Body of pancreas (tissue), 4 donors: ENCODE data around the gene CTNNAL1. TPM values are rescaled to one million over a fixed set of nuclear protein-coding genes. Genes with fewer than 3 reads are reported as not detected.

Experiments used
- ATAC-seq: fragments of 150-250 bp; one replicate; pipeline ENCODE4 v1.9.1; 2016
- DNase-seq, 4 donors: peaks; one replicate each; pipeline ENCODE4 v3.0.0-alpha.2; 2019
- H3K27ac ChIP-seq, 4 donors: fragments of 200-600 bp; sonication (generic); 1 replicate in 3 of 4; 2 replicates in 1 of 4; pipeline versions ENCODE4 v1.5.1 to v1.6.1; 2016 to 2019; ENCODE audit warnings: mild to moderate bottlenecking in 1 of 4, mixed read lengths in 1 of 4, moderate library complexity in 1 of 4
- H3K27me3 ChIP-seq, 2 donors: fragments of 200-600 bp; sonication (generic); one replicate each; pipeline ENCODE4 v1.6.0; 2016; ENCODE audit warnings: mild to moderate bottlenecking in 1 of 2
- H3K36me3 ChIP-seq, 2 donors: fragments of 200-600 bp; sonication (generic); replicated peaks in 1 of 2; 2 replicates each; pipeline ENCODE4 v1.5.1; 2016; ENCODE audit warnings: low read depth in 2 of 2; ENCODE audit not compliant: insufficient read depth in 1 of 2
- H3K4me1 ChIP-seq: fragments of 200-600 bp; sonication (generic); one replicate; pipeline ENCODE4 v1.6.0; 2016
- H3K4me3 ChIP-seq, 2 donors: fragments of 200-600 bp; sonication (generic); 1 replicate in 1 of 2; 2 replicates in 1 of 2; pipeline ENCODE4 v1.5.1; 2016 to 2019
- H3K9me3 ChIP-seq, 3 donors: fragments of 200-600 bp; sonication (generic); 1 replicate in 2 of 3; 2 replicates in 1 of 3; pipeline ENCODE4 v1.5.1; 2016
- CTCF ChIP-seq, 7 experiments: fragments of 450-650 bp in 4 of 7; fragments of 200-600 bp in 3 of 7; sonication (generic) in 3 of 7; IDR thresholded peaks; one replicate each; pipeline ENCODE4 v1.5.1; 2016 to 2019; ENCODE audit warnings: antibody characterized with exemption in 7 of 7
- POLR2A ChIP-seq, 3 donors: fragments of 450-650 bp; IDR thresholded peaks; one replicate each; pipeline ENCODE4 v1.6.1; 2016; ENCODE audit warnings: antibody characterized with exemption in 3 of 3, mild to moderate bottlenecking in 2 of 3
- WGBS, 2 donors: methylation state at CpG; one replicate each; pipeline ENCODE4 v1.1.5; 2017; 5-methylcytosine and 5-hydroxymethylcytosine counted together
- intact Hi-C: fragments of 100-400 bp; cut with DNase I; formaldehyde crosslinking; loops from one replicate; pipeline ENCODE4 v1.15.1; 2023
- total RNA-seq, 2 donors: library from RNA; depleted of rRNA; stranded (reverse); fragments of >200 nt; gene quantifications; one replicate each; pipeline ENCODE4 v1.1.0, GENCODE V29; 2016

The CTNNAL1 gene
- total RNA-seq, 2 donors from 2014 or later: 15.8 to 23.9 TPM

GRCh38 chr9:109016132-109016531 is 2.8 kb upstream of the CTNNAL1 start:
- H3K4me1 ChIP-seq: peaks cover 31% of the 10 kb centered on the region
- no peaks in the 10 kb centered on the region for H3K9me3 ChIP-seq
- TF ChIP-seq POLR2A (IDR thresholded peaks at IDR 0.05) (no peak), CTCF (IDR thresholded peaks at IDR 0.05) (no peak)
- WGBS, 2 donors: 86 to 100% methylated on average over 1 of the region's 1 CpG
- H3K36me3 ChIP-seq: no peaks in the 10 kb centered on the region
- DNase-seq (no peak), ATAC-seq (no peak)
- H3K4me3 ChIP-seq: no peak overlapping the region
- intact Hi-C loops: no loop called here
- H3K27ac ChIP-seq: no peak overlapping the region
- no peaks in the 10 kb centered on the region for H3K27me3 ChIP-seq

GRCh38 chr9:109014608-109015280 is 1.4 kb upstream of the CTNNAL1 start:
- TF ChIP-seq POLR2A (IDR thresholded peaks at IDR 0.05) (no peak), CTCF (IDR thresholded peaks at IDR 0.05) (no peak)
- intact Hi-C loops: no loop called here
- Histone ChIP-seq H3K4me3 (no peak overlapping the region), H3K36me3 (no peaks in the 10 kb centered on the region), H3K4me1 (peaks cover 38% of the 10 kb centered on the region), H3K27me3 (no peaks in the 10 kb centered on the region), H3K27ac (peak overlapping the region in 3 of 4 donors; percentile 88 to 95 (median 94)), H3K9me3 (no peaks in the 10 kb centered on the region)
- DNase-seq: no peak
- 77 to 81% methylated on average over 7 of the region's 7 CpGs for WGBS, 2 donors
- no peak for ATAC-seq

DNA sequence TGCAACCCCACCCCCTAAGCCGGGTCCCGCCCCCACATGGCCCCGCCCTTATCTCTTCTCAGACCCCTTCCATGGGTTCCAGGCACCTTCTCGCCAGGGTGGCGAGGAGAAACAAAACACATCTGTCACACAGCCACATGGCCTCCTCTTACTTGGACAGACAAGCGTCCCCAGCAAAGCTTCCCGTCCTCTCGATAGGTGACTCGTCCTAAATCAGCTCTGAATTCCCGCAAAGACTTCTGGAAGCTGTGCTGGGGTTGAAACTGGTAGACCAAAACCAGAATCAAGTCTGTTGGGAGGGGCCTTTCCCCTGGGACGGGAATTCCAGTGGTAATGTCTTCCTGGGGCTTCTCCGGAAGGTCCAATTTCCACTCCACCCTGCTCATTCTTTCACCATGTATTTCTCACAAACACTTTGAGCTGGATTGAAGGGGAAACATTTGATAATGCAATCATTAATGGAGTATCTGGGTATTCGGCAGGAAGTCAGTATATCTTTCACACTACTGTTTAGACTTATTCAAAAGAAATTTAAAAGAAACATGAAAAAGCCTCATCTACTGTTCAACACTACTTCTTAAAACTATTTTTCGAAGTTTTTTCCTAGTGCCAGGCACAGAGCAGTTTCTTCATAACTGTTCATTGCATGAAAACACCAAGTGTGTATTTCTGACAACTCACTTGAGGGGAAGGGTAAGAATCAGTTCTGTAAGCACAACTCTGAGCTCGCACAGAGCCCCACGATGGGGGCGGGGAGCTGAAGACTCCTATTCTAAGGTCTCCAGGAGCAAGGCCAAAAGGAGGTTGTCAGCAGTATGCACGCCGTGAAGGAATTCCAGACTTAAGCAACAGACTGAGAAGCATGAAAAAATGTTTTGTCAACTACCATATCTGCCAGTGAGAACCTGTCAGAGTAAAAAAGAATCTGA is 644 bp upstream of the CTNNAL1 start:
- 19 to 22% methylated on average over 16 to 19 of the region's 19 CpGs for WGBS, 2 donors
- Histone ChIP-seq H3K4me1 (peaks cover 38% of the 10 kb centered on the region), H3K4me3 (peak overlapping the region in 1 of 2 donors; percentile 56), H3K27me3 (no peaks in the 10 kb centered on the region), H3K27ac (peak overlapping the region; percentile 88 to 95 (median 92)), H3K9me3 (no peaks in the 10 kb centered on the region), H3K36me3 (no peaks in the 10 kb centered on the region)
- DNase-seq: peak in 2 of 4 donors; percentile 11 to 18
- ATAC-seq: no peak
- no peak for TF ChIP-seq POLR2A (IDR thresholded peaks at IDR 0.05)
- intact Hi-C loops: no loop called here

DNA sequence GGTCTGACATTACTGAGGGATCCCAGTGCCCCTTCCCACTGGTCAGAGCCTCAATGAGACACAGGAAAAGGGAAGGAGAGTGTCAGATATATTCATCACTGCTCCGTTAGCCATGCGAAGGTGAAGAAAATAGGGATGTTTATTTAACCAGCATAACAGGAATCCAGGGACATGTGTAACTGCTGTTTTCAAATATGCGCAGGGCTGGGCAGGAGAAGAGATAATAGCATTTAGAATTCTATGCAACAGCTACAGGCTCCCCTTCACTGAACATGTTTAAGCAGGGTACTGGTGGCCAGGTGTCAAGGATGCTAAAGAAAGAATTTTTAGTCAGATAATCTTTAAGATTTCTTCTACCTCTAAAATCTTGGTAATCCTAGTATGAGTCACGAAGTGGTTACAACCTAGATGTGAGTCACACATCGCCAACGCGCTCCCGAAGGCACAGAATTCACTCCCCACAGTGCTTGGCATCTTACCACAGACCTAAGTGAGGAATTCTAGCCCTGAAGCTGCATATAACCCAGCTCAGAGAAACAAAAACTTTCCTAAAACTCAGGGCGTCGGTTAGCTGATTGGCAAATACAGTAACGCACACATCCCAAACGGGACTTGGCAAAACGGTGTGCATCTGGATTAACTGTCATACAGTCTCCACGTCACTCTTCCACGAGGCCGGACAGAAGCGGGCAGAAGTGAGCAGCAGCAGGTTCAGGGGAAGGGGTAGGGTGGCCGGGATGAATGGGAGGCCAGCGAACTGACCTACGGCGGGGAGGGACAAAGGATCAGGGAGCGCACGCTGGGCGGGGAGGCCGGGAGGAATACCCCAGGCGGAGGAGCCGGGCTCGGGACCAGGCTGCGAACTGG is 1.1 kb downstream of the CTNNAL1 start:
- ATAC-seq (peak; percentile 47), DNase-seq (peak; percentile 51 to 78 (median 66))
- intact Hi-C loops: no loop called here
- Histone ChIP-seq H3K9me3 (no peaks in the 10 kb centered on the region), H3K4me3 (peak overlapping the region; percentile 56 to 85), H3K27ac (peak overlapping the region; percentile 88 to 95 (median 92)), H3K27me3 (no peaks in the 10 kb centered on the region), H3K36me3 (no peaks in the 10 kb centered on the region), H3K4me1 (peaks cover 32% of the 10 kb centered on the region)
- TF ChIP-seq CTCF (IDR thresholded peaks at IDR 0.05) (no peak), POLR2A (IDR thresholded peaks at IDR 0.05) (peak; percentile 45 to 63 (median 53))
- 1 to 3% methylated on average over 28 to 29 of the region's 29 CpGs for WGBS, 2 donors
